Sigmoid colon (tissue), 3 donors: ENCODE measurements around the gene IDH2.

ENCODE experiments used
- POLR2A ChIP-seq, 2 donors: fragments of 450-650 bp; IDR thresholded peaks; one replicate each; pipeline ENCODE4 v1.6.1; 2016; ENCODE audit warnings: antibody characterized with exemption in 2 of 2, mild to moderate bottlenecking in 2 of 2, moderate library complexity in 2 of 2
- TF ChIP-seq, protein P1 (sequence below), 4 experiments: fragments of 450-650 bp in 3 of 4; fragments of 200-600 bp in 1 of 4; IDR thresholded peaks; one replicate each; pipeline ENCODE4 v1.5.1; 2016 to 2019; ENCODE audit warnings: antibody characterized with exemption in 4 of 4, mild to moderate bottlenecking in 3 of 4, moderate library complexity in 2 of 4

DNA sequence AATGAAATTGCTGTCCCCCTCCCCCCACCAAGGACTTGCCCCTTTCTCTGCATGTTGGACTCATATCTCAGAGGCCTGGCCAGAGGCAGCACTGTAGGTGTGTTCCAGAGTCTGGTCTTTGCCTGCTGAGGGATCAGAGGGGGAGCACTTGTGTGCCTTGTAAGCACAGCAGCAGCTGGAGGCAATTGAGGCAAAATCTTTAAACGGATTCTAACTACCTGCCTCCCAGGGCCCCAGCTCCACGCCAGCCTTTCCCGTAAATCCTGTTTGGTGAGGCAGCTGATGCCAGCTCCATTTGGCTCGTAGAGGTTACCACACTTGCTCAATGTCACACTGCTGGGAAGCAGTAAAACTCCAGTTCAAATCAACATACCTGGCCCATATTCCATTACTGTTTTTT is 2.3 kb upstream of the IDH2 start:
- TF ChIP-seq, protein P1, sequence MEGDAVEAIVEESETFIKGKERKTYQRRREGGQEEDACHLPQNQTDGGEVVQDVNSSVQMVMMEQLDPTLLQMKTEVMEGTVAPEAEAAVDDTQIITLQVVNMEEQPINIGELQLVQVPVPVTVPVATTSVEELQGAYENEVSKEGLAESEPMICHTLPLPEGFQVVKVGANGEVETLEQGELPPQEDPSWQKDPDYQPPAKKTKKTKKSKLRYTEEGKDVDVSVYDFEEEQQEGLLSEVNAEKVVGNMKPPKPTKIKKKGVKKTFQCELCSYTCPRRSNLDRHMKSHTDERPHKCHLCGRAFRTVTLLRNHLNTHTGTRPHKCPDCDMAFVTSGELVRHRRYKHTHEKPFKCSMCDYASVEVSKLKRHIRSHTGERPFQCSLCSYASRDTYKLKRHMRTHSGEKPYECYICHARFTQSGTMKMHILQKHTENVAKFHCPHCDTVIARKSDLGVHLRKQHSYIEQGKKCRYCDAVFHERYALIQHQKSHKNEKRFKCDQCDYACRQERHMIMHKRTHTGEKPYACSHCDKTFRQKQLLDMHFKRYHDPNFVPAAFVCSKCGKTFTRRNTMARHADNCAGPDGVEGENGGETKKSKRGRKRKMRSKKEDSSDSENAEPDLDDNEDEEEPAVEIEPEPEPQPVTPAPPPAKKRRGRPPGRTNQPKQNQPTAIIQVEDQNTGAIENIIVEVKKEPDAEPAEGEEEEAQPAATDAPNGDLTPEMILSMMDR (IDR thresholded peaks at IDR 0.05) = no peak
- no peak for TF ChIP-seq POLR2A (IDR thresholded peaks at IDR 0.05)
